Measurements from ENCODE around the gene GRID1. TPM values are rescaled to one million over a fixed set of nuclear protein-coding genes. Genes with fewer than 3 reads are reported as not detected.

GRID1 gene
- total and polyA plus RNA-seq, 9 of the 15 experiments (the other 6 are each of a cell fraction or from before 2014, with no cell fraction given), result 0.01 to 7.2 (median 1.2) TPM

GRCh38 chr10:85900487-85900886 is 466.1 kb downstream of the GRID1 start:
- ChIA-PET CTCF (ENCODE audit: low intra/inter-chr PET ratio) (no interaction called here), POLR2A (no interaction called here)
- Histone ChIP-seq H3K4me2 (ENCODE audit: insufficient read depth, low read length) (no peak overlapping the region), H3K27ac (ENCODE audit: extremely low read depth, low read depth, low read length) (no peak overlapping the region), H3K9me1 (ENCODE audit: control insufficient read depth, insufficient read depth, low read length) (no peaks in the 10 kb centered on the region), H3K4me1 (replicated peaks in 1 of 2; ENCODE audit: control insufficient read depth in 2 of 2, insufficient read depth in 2 of 2, low read length in 2 of 2) (peaks cover 0 to 12% of the 10 kb centered on the region in 2 experiments; a peak in 2 of 5 replicates), H3K9me3 (replicated peaks; ENCODE audit: control insufficient read depth, insufficient read depth, low read depth, low read length) (no peaks in the 10 kb centered on the region), H3K9ac (ENCODE audit: insufficient read depth in 1 of 2, low read depth in 2 of 2, low read length in 2 of 2) (no peak overlapping the region), H2AFZ (ENCODE audit: low read depth, low read length) (no peak overlapping the region), H3K27me3 (ENCODE audit: control insufficient read depth in 2 of 2, insufficient read depth in 2 of 2, low read length in 2 of 2) (no peaks in the 10 kb centered on the region), H4K20me1 (replicated peaks; ENCODE audit: control insufficient read depth, insufficient read depth, low read length) (no peaks in the 10 kb centered on the region), H3K4me3 (no peak overlapping the region), H3K79me2 (ENCODE audit: control insufficient read depth, insufficient read depth, low read length) (no peaks in the 10 kb centered on the region), H3K36me3 (ENCODE audit: control insufficient read depth, insufficient read depth, low read length) (no peaks in the 10 kb centered on the region)
- intact Hi-C loops (cut with micrococcal nuclease), result no loop called here
- 5% methylated on average over 2 of the region's 2 CpGs for WGBS (ENCODE audit: insufficient coverage, low coverage, missing lambda C conversion rate)
- in situ Hi-C loops (cut with MboI), result no loop called here
- no peak for FAIRE-seq
- DNase-seq (ENCODE audit: extremely low read depth in 1 of 4, low spot score in 3 of 4), result no peak
- ATAC-seq, result no peak
- BruUV-seq (replicated peaks), result no TSS peak
- TF ChIP-seq RB1 (IDR thresholded peaks at IDR 0.05; ENCODE audit: low read depth) (no peak), PCBP2 (IDR thresholded peaks at IDR 0.05; ENCODE audit: low read depth, low read length, poor library complexity, severe bottlenecking) (no peak), ZZZ3 (IDR thresholded peaks at IDR 0.05) (no peak), AFF1 (IDR thresholded peaks at IDR 0.05; ENCODE audit: low read depth in 1 of 2, partially characterized antibody in 2 of 2) (no peak), CXXC5 (CRISPR knock-in tag; IDR thresholded peaks at IDR 0.05) (no peak), KHSRP (IDR thresholded peaks at IDR 0.05) (no peak), NCOA1 (IDR thresholded peaks at IDR 0.05; ENCODE audit: low read depth) (no peak), DMBX1 (CRISPR knock-in tag; IDR thresholded peaks at IDR 0.05; ENCODE audit: borderline replicate concordance) (no peak)
- TF ChIP-seq, protein P1, sequence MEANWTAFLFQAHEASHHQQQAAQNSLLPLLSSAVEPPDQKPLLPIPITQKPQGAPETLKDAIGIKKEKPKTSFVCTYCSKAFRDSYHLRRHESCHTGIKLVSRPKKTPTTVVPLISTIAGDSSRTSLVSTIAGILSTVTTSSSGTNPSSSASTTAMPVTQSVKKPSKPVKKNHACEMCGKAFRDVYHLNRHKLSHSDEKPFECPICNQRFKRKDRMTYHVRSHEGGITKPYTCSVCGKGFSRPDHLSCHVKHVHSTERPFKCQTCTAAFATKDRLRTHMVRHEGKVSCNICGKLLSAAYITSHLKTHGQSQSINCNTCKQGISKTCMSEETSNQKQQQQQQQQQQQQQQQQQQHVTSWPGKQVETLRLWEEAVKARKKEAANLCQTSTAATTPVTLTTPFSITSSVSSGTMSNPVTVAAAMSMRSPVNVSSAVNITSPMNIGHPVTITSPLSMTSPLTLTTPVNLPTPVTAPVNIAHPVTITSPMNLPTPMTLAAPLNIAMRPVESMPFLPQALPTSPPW (CRISPR knock-in tag; IDR thresholded peaks at IDR 0.05), result no peak
- TF ChIP-seq, protein P2, sequence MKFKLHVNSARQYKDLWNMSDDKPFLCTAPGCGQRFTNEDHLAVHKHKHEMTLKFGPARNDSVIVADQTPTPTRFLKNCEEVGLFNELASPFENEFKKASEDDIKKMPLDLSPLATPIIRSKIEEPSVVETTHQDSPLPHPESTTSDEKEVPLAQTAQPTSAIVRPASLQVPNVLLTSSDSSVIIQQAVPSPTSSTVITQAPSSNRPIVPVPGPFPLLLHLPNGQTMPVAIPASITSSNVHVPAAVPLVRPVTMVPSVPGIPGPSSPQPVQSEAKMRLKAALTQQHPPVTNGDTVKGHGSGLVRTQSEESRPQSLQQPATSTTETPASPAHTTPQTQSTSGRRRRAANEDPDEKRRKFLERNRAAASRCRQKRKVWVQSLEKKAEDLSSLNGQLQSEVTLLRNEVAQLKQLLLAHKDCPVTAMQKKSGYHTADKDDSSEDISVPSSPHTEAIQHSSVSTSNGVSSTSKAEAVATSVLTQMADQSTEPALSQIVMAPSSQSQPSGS (CRISPR knock-in tag; IDR thresholded peaks at IDR 0.05), result no peak
- TF ChIP-seq, protein P3, sequence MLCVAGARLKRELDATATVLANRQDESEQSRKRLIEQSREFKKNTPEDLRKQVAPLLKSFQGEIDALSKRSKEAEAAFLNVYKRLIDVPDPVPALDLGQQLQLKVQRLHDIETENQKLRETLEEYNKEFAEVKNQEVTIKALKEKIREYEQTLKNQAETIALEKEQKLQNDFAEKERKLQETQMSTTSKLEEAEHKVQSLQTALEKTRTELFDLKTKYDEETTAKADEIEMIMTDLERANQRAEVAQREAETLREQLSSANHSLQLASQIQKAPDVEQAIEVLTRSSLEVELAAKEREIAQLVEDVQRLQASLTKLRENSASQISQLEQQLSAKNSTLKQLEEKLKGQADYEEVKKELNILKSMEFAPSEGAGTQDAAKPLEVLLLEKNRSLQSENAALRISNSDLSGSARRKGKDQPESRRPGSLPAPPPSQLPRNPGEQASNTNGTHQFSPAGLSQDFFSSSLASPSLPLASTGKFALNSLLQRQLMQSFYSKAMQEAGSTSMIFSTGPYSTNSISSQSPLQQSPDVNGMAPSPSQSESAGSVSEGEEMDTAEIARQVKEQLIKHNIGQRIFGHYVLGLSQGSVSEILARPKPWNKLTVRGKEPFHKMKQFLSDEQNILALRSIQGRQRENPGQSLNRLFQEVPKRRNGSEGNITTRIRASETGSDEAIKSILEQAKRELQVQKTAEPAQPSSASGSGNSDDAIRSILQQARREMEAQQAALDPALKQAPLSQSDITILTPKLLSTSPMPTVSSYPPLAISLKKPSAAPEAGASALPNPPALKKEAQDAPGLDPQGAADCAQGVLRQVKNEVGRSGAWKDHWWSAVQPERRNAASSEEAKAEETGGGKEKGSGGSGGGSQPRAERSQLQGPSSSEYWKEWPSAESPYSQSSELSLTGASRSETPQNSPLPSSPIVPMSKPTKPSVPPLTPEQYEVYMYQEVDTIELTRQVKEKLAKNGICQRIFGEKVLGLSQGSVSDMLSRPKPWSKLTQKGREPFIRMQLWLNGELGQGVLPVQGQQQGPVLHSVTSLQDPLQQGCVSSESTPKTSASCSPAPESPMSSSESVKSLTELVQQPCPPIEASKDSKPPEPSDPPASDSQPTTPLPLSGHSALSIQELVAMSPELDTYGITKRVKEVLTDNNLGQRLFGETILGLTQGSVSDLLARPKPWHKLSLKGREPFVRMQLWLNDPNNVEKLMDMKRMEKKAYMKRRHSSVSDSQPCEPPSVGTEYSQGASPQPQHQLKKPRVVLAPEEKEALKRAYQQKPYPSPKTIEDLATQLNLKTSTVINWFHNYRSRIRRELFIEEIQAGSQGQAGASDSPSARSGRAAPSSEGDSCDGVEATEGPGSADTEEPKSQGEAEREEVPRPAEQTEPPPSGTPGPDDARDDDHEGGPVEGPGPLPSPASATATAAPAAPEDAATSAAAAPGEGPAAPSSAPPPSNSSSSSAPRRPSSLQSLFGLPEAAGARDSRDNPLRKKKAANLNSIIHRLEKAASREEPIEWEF (CRISPR knock-in tag; IDR thresholded peaks at IDR 0.05), result no peak
